Nephron (organoid): ENCODE measurements around the gene RBM48.
"Not testable (repeated sequence)": the region's sequence is repeated elsewhere in the genome, so short reads cannot be mapped to it uniquely, and the experiment has no call there.

ENCODE experiments used
- H3K27ac Mint-ChIP-seq, 3 experiments: 2 replicates each; pipeline ENCODE4 v1.8.0; 2020; ENCODE audit warnings: mixed read lengths in 3 of 3, mild to moderate bottlenecking in 2 of 3, moderate library complexity in 1 of 3
- H3K27me3 Mint-ChIP-seq: 2 replicates; pipeline ENCODE4 v1.8.0; 2021; ENCODE audit warnings: low read depth, mild to moderate bottlenecking, moderate library complexity, mixed read lengths
- H3K36me3 Mint-ChIP-seq: 2 replicates; pipeline ENCODE4 v1.8.0; 2020; ENCODE audit warnings: low read depth, mixed read lengths
- H3K4me1 Mint-ChIP-seq: 2 replicates; pipeline ENCODE4 v1.8.0; 2020; ENCODE audit warnings: mixed read lengths
- H3K4me3 Mint-ChIP-seq, 3 experiments: 2 replicates each; pipeline ENCODE4 v1.8.0; 2020; ENCODE audit warnings: mild to moderate bottlenecking in 3 of 3, mixed read lengths in 3 of 3, moderate library complexity in 2 of 3
- H3K9me3 Mint-ChIP-seq: 2 replicates; pipeline ENCODE4 v1.8.0; 2020; ENCODE audit warnings: mixed read lengths
- CTCF ChIP-seq, 3 experiments: fragments of 200-600 bp; sonication (generic); IDR thresholded peaks; one replicate each; pipeline ENCODE4 v1.5.0; 2021; ENCODE audit warnings: antibody characterized with exemption in 3 of 3; ENCODE audit not compliant: unreplicated experiment in 3 of 3

Gene RBM48

GRCh38 chr7:92527300-92528187 is 1.1 kb upstream of the RBM48 start:
- TF ChIP-seq CTCF (IDR thresholded peaks at IDR 0.05; ENCODE audit: unreplicated experiment in 3 of 3), result no peak
- Mint-ChIP-seq H3K4me1 (peaks cover 29% of the 10 kb centered on the region), H3K4me3 (peak overlapping the region; percentile 87 to 93 (median 89)), H3K9me3 (no peaks in the 10 kb centered on the region), H3K27me3 (no peaks in the 10 kb centered on the region), H3K27ac (peak overlapping the region; percentile 54 to 86 (median 86)), H3K36me3 (peaks cover 11% of the 10 kb centered on the region)

GRCh38 chr7:92528958-92529264 is 316 bp downstream of the RBM48 start:
- Mint-ChIP-seq H3K27me3 (no peaks in the 10 kb centered on the region), H3K9me3 (no peaks in the 10 kb centered on the region), H3K4me3 (peak overlapping the region; percentile 87 to 92 (median 89)), H3K4me1 (peaks cover 29% of the 10 kb centered on the region), H3K36me3 (peaks cover 25% of the 10 kb centered on the region), H3K27ac (peak overlapping the region; percentile 67 to 92 (median 89))
- no peak for TF ChIP-seq CTCF (IDR thresholded peaks at IDR 0.05; ENCODE audit: unreplicated experiment in 3 of 3)

- peaks cover 12% of the 10 kb centered on the region for H3K4me1 Mint-ChIP-seq
- no peaks in the 10 kb centered on the region for H3K27me3 Mint-ChIP-seq
- no peak overlapping the region for H3K4me3 Mint-ChIP-seq
- no peaks in the 10 kb centered on the region for H3K9me3 Mint-ChIP-seq
- H3K36me3 Mint-ChIP-seq, result peaks cover 58% of the 10 kb centered on the region
- TF ChIP-seq CTCF (IDR thresholded peaks at IDR 0.05; ENCODE audit: unreplicated experiment in 3 of 3), result no peak
- no peak overlapping the region for H3K27ac Mint-ChIP-seq
Measured at GRCh38 chr7:92534572-92534971, 6.0 kb downstream of the RBM48 start.

- H3K4me1 Mint-ChIP-seq, H3K27ac Mint-ChIP-seq, H3K4me3 Mint-ChIP-seq, H3K27me3 Mint-ChIP-seq: not testable (repeated sequence)
- peaks cover 16% of the 10 kb centered on the region for H3K9me3 Mint-ChIP-seq
- peaks cover 11% of the 10 kb centered on the region for H3K36me3 Mint-ChIP-seq
Measured at GRCh38 chr7:92543542-92543941, 14.9 kb downstream of the RBM48 start.

- not testable (repeated sequence) for H3K36me3 Mint-ChIP-seq
Measured at GRCh38 chr7:92545116-92545515, 16.5 kb downstream of the RBM48 start.

GRCh38 chr7:92546856-92547497 is 18.4 kb downstream of the RBM48 start:
- TF ChIP-seq CTCF (IDR thresholded peaks at IDR 0.05; ENCODE audit: unreplicated experiment in 3 of 3), result no peak
- no peak overlapping the region for H3K4me3 Mint-ChIP-seq
- no peaks in the 10 kb centered on the region for H3K4me1 Mint-ChIP-seq
- peaks cover 8% of the 10 kb centered on the region for H3K9me3 Mint-ChIP-seq
- no peak overlapping the region for H3K27ac Mint-ChIP-seq
- H3K27me3 Mint-ChIP-seq, result no peaks in the 10 kb centered on the region
- H3K36me3 Mint-ChIP-seq, result no peaks in the 10 kb centered on the region

More at GRCh38 chr7:92545116-92545515, 16.5 kb downstream of the RBM48 start:
- not testable (repeated sequence) for H3K27me3 Mint-ChIP-seq, H3K4me1 Mint-ChIP-seq, H3K27ac Mint-ChIP-seq, H3K4me3 Mint-ChIP-seq
- peaks cover 16% of the 10 kb centered on the region for H3K9me3 Mint-ChIP-seq

GRCh38 chr7:92547579-92547978 is 19.0 kb downstream of the RBM48 start:
- Mint-ChIP-seq H3K27me3 (no peaks in the 10 kb centered on the region), H3K9me3 (peaks cover 3% of the 10 kb centered on the region), H3K4me1 (no peaks in the 10 kb centered on the region), H3K4me3 (no peak overlapping the region), H3K27ac (no peak overlapping the region), H3K36me3 (no peaks in the 10 kb centered on the region)
- no peak for TF ChIP-seq CTCF (IDR thresholded peaks at IDR 0.05; ENCODE audit: unreplicated experiment in 3 of 3)
